ENCODE data around the gene KIFC3. TPM values are rescaled to one million over a fixed set of nuclear protein-coding genes. Genes with fewer than 3 reads are reported as not detected.
"Not testable (repeated sequence)": the region's sequence is repeated elsewhere in the genome, so short reads cannot be mapped to it uniquely, and the experiment has no call there.

Gene KIFC3
- total and polyA plus RNA-seq, 7 donors, result 2.5 to 31.2 (median 10.0) TPM

DNA sequence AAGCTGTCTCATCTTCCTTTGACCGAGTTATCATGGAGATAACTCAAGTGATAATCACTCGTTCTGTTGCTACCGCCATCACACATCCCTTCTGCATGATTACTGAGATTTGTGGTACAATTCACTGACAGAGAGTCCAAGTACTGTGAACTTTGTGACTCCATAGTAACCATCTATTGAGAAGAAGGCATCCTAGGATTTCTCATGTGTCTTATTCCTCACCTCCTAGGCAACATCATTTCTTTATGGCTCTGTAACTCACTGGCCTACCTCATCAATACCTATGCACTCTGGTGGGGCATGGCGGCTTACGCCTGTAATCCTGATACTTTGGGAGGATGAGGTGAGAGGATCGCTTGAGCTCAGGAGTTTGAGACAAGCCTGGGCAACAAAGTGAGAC, 88.2 kb downstream of the KIFC3 start:
- Histone ChIP-seq H3K36me3 (no peaks in the 10 kb centered on the region), H3K27me3 (no peaks in the 10 kb centered on the region), H3K9me3 (no peaks in the 10 kb centered on the region), H3K27ac (no peak overlapping the region), H3K4me1 (no peaks in the 10 kb centered on the region), H3K4me3 (no peak overlapping the region)
- intact Hi-C loops (cut with DNase I), result no loop called here
- no peak for DNase-seq
- 83 to 92% methylated on average over 6 of the region's 6 CpGs for WGBS, 2 donors
- no peak for TF ChIP-seq POLR2AphosphoS5 (IDR thresholded peaks at IDR 0.05)
- TF ChIP-seq POLR2A (IDR thresholded peaks at IDR 0.05), result no peak
- no peak for TF ChIP-seq CTCF (IDR thresholded peaks at IDR 0.05)
- no peak for TF ChIP-seq EP300 (IDR thresholded peaks at IDR 0.05)

DNA sequence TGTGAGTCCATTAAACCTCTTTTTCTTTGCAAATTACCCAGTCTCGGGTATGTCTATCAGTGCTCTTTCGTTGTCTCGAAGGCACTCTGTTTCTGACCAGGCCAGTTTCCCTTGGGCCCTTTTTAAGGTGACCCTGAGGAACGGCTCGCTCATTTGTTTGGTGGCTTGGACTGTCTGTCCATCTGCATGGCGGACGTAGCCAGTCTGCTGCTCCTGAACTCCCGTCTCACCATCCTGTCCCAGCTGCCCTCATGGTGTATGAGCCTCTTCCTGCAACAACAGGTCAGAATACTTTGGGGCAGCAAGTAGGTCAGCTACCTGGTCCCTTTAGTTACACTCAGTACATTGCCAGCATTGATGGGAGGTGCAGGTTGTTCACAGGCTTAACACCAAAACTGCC, 88.7 kb downstream of the KIFC3 start:
- Histone ChIP-seq H3K4me1 (no peaks in the 10 kb centered on the region), H3K9me3 (no peaks in the 10 kb centered on the region), H3K27ac (no peak overlapping the region), H3K4me3 (no peak overlapping the region), H3K36me3 (no peaks in the 10 kb centered on the region), H3K27me3 (no peaks in the 10 kb centered on the region)
- 83 to 93% methylated on average over 8 of the region's 8 CpGs for WGBS, 2 donors
- DNase-seq, result no peak
- no peak for TF ChIP-seq POLR2AphosphoS5 (IDR thresholded peaks at IDR 0.05)
- intact Hi-C loops (cut with DNase I), result no loop called here

- H3K27me3 ChIP-seq; H3K27ac ChIP-seq; H3K4me3 ChIP-seq; H3K9me3 ChIP-seq; H3K4me1 ChIP-seq; H3K36me3 ChIP-seq; intact Hi-C loops (cut with DNase I): not testable (repeated sequence)
- peak; percentile 7 for DNase-seq
- 43 to 74% methylated on average over 6 of the region's 6 CpGs for WGBS, 2 donors
These were observed 89.7 kb downstream of the KIFC3 start for GRCh38 chr16:57712569-57712968.

GRCh38 chr16:57711993-57712392, 90.3 kb downstream of the KIFC3 start:
- WGBS, 2 donors, result 92 to 94% methylated on average over 3 of the region's 3 CpGs
- no peaks in the 10 kb centered on the region for H3K36me3 ChIP-seq
- H3K27me3 ChIP-seq, result no peaks in the 10 kb centered on the region
- H3K27ac ChIP-seq, result no peak overlapping the region
- H3K4me3 ChIP-seq, result no peak overlapping the region
- TF ChIP-seq EP300 (IDR thresholded peaks at IDR 0.05), result no peak
- no peak for TF ChIP-seq CTCF (IDR thresholded peaks at IDR 0.05)
- no peak for TF ChIP-seq POLR2AphosphoS5 (IDR thresholded peaks at IDR 0.05)
- TF ChIP-seq POLR2A (IDR thresholded peaks at IDR 0.05), result no peak
- H3K9me3 ChIP-seq, result no peaks in the 10 kb centered on the region
- no peaks in the 10 kb centered on the region for H3K4me1 ChIP-seq
- intact Hi-C loops (cut with DNase I), result no loop called here
- no peak for DNase-seq

DNA sequence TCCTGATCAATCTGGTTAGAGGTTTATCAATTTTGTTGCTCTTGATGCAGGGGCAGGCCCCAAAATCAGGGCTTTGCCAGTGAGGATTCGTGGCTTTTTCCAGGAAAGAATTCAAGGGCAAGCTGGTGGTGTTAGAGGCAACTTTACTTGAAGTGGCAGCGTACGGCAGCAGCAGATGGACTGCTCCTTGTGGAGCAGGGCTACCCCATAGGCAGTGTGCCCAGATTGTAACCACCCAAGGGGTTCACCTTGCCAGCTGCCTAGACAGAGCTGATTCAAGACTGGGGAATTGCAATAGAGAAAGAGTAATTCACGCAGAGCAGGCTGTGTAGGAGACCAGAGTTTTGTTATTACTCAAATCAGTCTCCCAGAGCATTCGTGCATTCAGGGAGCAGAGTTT, 90.9 kb downstream of the KIFC3 start:
- peak; percentile 44 for DNase-seq
- 86% methylated on average over 5 of the region's 5 CpGs for WGBS, 2 donors
- no peak for TF ChIP-seq POLR2AphosphoS5 (IDR thresholded peaks at IDR 0.05)
- TF ChIP-seq POLR2A (IDR thresholded peaks at IDR 0.05), result no peak
- TF ChIP-seq EP300 (IDR thresholded peaks at IDR 0.05), result no peak
- TF ChIP-seq CTCF (IDR thresholded peaks at IDR 0.05), result no peak
- intact Hi-C loops (cut with DNase I), result no loop called here
- no peaks in the 10 kb centered on the region for H3K36me3 ChIP-seq
- no peaks in the 10 kb centered on the region for H3K9me3 ChIP-seq
- no peaks in the 10 kb centered on the region for H3K4me1 ChIP-seq
- no peaks in the 10 kb centered on the region for H3K27me3 ChIP-seq
- H3K4me3 ChIP-seq, result no peak overlapping the region
- no peak overlapping the region for H3K27ac ChIP-seq

DNA sequence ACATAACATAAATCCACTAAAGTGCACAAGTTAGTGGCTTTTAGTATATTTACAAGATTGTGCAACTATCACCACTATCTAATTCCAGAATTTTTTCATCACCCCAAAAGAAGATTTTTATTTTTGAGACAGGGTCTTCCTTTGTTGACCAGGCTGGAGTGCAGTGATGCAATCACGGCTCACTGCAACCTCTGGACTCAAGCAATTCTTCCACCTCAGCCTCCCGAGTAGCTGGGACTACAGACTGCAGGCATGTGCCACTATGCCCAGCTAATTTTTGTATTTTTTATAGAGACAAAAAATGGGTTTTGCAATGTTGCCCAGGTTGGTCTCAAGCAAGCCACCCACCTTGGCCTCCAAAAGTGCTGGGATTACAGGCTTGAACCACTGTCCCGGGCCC, 92.6 kb downstream of the KIFC3 start:
- H3K4me3 ChIP-seq, result no peak overlapping the region
- DNase-seq, result peak; percentile 36
- no peaks in the 10 kb centered on the region for H3K4me1 ChIP-seq
- intact Hi-C loops (cut with DNase I), result no loop called here
- 79 to 87% methylated on average over 3 of the region's 3 CpGs for WGBS, 2 donors
- TF ChIP-seq POLR2AphosphoS5 (IDR thresholded peaks at IDR 0.05) (no peak), CTCF (IDR thresholded peaks at IDR 0.05) (no peak), POLR2A (IDR thresholded peaks at IDR 0.05) (no peak), EP300 (IDR thresholded peaks at IDR 0.05) (no peak)
- H3K9me3 ChIP-seq, result no peaks in the 10 kb centered on the region
- no peaks in the 10 kb centered on the region for H3K36me3 ChIP-seq
- H3K27me3 ChIP-seq, result no peaks in the 10 kb centered on the region
- H3K27ac ChIP-seq, result no peak overlapping the region

Data from sigmoid colon (tissue), 7 donors.